GM12878 (cell line): ENCODE measurements around the gene OR2S2. TPM values are rescaled to one million over a fixed set of nuclear protein-coding genes. Genes with fewer than 3 reads are reported as not detected.

ENCODE experiments used
- ATAC-seq: fragments of 200-7000 bp; cut with Tn5 transposase; 3 replicates; pipeline ENCODE4 v1.9.1; 2020; ENCODE audit warnings: mild to moderate bottlenecking, moderate library complexity
- BruUV-seq: library from RNA; stranded (reverse); fragments of 400-500 nt; replicated peaks from 2 replicates; lab custom pipeline; 2021; lab: Mats Ljungman, UMichigan
- CTCF ChIA-PET: fragments of 300-600 bp; sonication (Branson Sonifier 250); formaldehyde crosslinking; extraction: SDS; loops from one replicate; lab custom pipeline; 2021; ENCODE audit warnings: inconsistent platforms; lab: Yijun Ruan, JAX
- POLR2A ChIA-PET: fragments of 350-600 bp; formaldehyde crosslinking; extraction: SDS; loops from one replicate; lab custom pipeline; 2021; ENCODE audit warnings: inconsistent platforms; lab: Charles Lee
- RAD21 ChIA-PET: fragments of 300-600 bp; sonication (Branson Sonifier 250); formaldehyde crosslinking; loops from one replicate; lab custom pipeline; 2023; ENCODE audit warnings: antibody characterized with exemption; ENCODE audit not compliant: unreplicated experiment; lab: Charles Lee
- SMC1A ChIA-PET: fragments of 300-600 bp; sonication (Branson Sonifier 250); formaldehyde crosslinking; loops from one replicate; lab custom pipeline; 2023; ENCODE audit not compliant: unreplicated experiment, uncharacterized antibody; lab: Charles Lee
- DNase-seq: peaks from one replicate; pipeline ENCODE4 v3.0.0-alpha.2; 2011; ENCODE audit warnings: low read depth, low spot score
- FAIRE-seq: peaks from 3 replicates; lab custom pipeline; 2011; peaks lifted over from hg19 to GRCh38; lab: Jason Lieb, UNC
- H2AFZ ChIP-seq: 2 replicates; pipeline ENCODE4 v1.6.0; 2011; ENCODE audit warnings: low read depth, low read length, control low read depth; ENCODE audit not compliant: control insufficient read depth
- H3K27ac ChIP-seq: 2 replicates; pipeline ENCODE4 v1.5.1; 2011; ENCODE audit warnings: control low read depth; ENCODE audit not compliant: control insufficient read depth, insufficient read depth
- H3K27me3 ChIP-seq, 2 experiments: replicated peaks in 1 of 2; 2 replicates each; pipeline versions ENCODE4 v1.6.0 to v1.6.1; 2011; ENCODE audit warnings: low read length in 1 of 2; ENCODE audit not compliant: control insufficient read depth in 2 of 2, insufficient read depth in 2 of 2
- H3K36me3 ChIP-seq, 2 experiments: 2 replicates each; pipeline ENCODE4 v1.5.1; 2011; ENCODE audit warnings: low read length in 1 of 2; ENCODE audit not compliant: control insufficient read depth in 2 of 2, insufficient read depth in 2 of 2
- H3K4me1 ChIP-seq: 2 replicates; pipeline ENCODE4 v1.6.1; 2011; ENCODE audit warnings: mild to moderate bottlenecking, low read length, moderate library complexity, mixed read lengths; ENCODE audit not compliant: control insufficient read depth, insufficient read depth
- H3K4me2 ChIP-seq: 2 replicates; pipeline ENCODE4 v1.6.0; 2011; ENCODE audit warnings: control low read depth; ENCODE audit not compliant: control insufficient read depth, insufficient read depth
- H3K4me3 ChIP-seq: fragments of 200-600 bp; sonication (generic); 2 replicates; pipeline ENCODE4 v1.5.1; 2016
- H3K79me2 ChIP-seq: 2 replicates; pipeline ENCODE4 v1.6.0; 2011; ENCODE audit warnings: low read length; ENCODE audit not compliant: control insufficient read depth, insufficient read depth
- H3K9ac ChIP-seq: 2 replicates; pipeline ENCODE4 v1.8.0; 2011; ENCODE audit warnings: low read length, control low read depth, mixed read lengths; ENCODE audit not compliant: control insufficient read depth, insufficient read depth
- H3K9me3 ChIP-seq: replicated peaks from 3 replicates; pipeline ENCODE4 v1.5.1; 2011; ENCODE audit warnings: mild to moderate bottlenecking, low read length; ENCODE audit not compliant: control insufficient read depth, insufficient read depth
- H4K20me1 ChIP-seq: 2 replicates; pipeline ENCODE4 v1.6.0; 2011; ENCODE audit not compliant: control insufficient read depth, insufficient read depth
- BCL3 ChIP-seq: IDR thresholded peaks from 2 replicates; pipeline ENCODE4 v1.6.1; 2011; ENCODE audit warnings: borderline replicate concordance, low read depth, mild to moderate bottlenecking, moderate library complexity, low read length; ENCODE audit not compliant: insufficient read depth, poor library complexity, severe bottlenecking
- E2F4 ChIP-seq: IDR thresholded peaks from 2 replicates; pipeline ENCODE4 v1.6.1; 2012; ENCODE audit warnings: low read depth, low read length, improper control_type of control experiment
- ETV6 ChIP-seq, 2 experiments: fragments of 450-650 bp in 1 of 2; IDR thresholded peaks in 1 of 2; conservative IDR thresholded peaks in 1 of 2; 2 replicates each; pipeline ENCODE4 v1.6.1; 2014; ENCODE audit warnings: antibody characterized with exemption in 1 of 2, borderline replicate concordance in 1 of 2, low read depth in 1 of 2, mild to moderate bottlenecking in 1 of 2, moderate library complexity in 1 of 2
- GABPA ChIP-seq: IDR thresholded peaks from 2 replicates; pipeline ENCODE4 v1.6.1; 2014; ENCODE audit warnings: antibody characterized with exemption, low read depth, mild to moderate bottlenecking, inconsistent platforms
- HDAC2 ChIP-seq: fragments of 200-600 bp; sonication (generic); IDR thresholded peaks from 2 replicates; pipeline ENCODE4 v1.6.1; 2017
- HDAC6 ChIP-seq: fragments of 200-600 bp; sonication (generic); IDR thresholded peaks from one replicate; pipeline ENCODE4 v1.8.0; 2017; ENCODE audit warnings: antibody characterized with exemption; ENCODE audit not compliant: unreplicated experiment
- IKZF2 ChIP-seq, 2 experiments: fragments of 450-650 bp; IDR thresholded peaks; 2 replicates each; pipeline ENCODE4 v1.6.1; 2017; ENCODE audit warnings: mild to moderate bottlenecking in 2 of 2, moderate library complexity in 2 of 2
- KAT2A ChIP-seq: conservative IDR thresholded peaks from 2 replicates; pipeline ENCODE4 v1.6.1; 2011; ENCODE audit warnings: low read depth, low read length; ENCODE audit not compliant: control insufficient read depth
- LARP7 ChIP-seq: fragments of 450-650 bp; IDR thresholded peaks from 2 replicates; pipeline ENCODE4 v1.6.1; 2017; ENCODE audit warnings: mild to moderate bottlenecking
- MTA3 ChIP-seq: IDR thresholded peaks from 2 replicates; pipeline ENCODE4 v1.6.1; 2012; ENCODE audit warnings: low read length, inconsistent platforms, borderline replicate concordance
- NFYB ChIP-seq: IDR thresholded peaks from 2 replicates; pipeline ENCODE4 v1.6.1; 2011; ENCODE audit warnings: low read depth, mild to moderate bottlenecking, low read length, improper control_type of control experiment, moderate library complexity; ENCODE audit not compliant: insufficient read depth
- POLR2A ChIP-seq: IDR thresholded peaks from 2 replicates; pipeline ENCODE4 v1.6.1; 2011; ENCODE audit warnings: low read depth, mild to moderate bottlenecking, low read length
- POLR2AphosphoS2 ChIP-seq: IDR thresholded peaks from 2 replicates; pipeline ENCODE4 v1.6.1; 2011; ENCODE audit warnings: low read depth, mild to moderate bottlenecking, low read length, improper control_type of control experiment, moderate library complexity
- RELA ChIP-seq: fragments of 450-650 bp; IDR thresholded peaks from 2 replicates; pipeline ENCODE4 v1.8.0; 2014; ENCODE audit warnings: borderline replicate concordance; ENCODE audit not compliant: partially characterized antibody
- SIN3A ChIP-seq: IDR thresholded peaks from 2 replicates; pipeline ENCODE4 v1.6.1; 2012; ENCODE audit warnings: low read depth, low read length, improper control_type of control experiment
- SPI1 ChIP-seq: IDR thresholded peaks from 2 replicates; pipeline ENCODE4 v1.6.1; 2011; ENCODE audit warnings: low read depth, mild to moderate bottlenecking, low read length, moderate library complexity, borderline replicate concordance; ENCODE audit not compliant: insufficient read depth
- TCF7 ChIP-seq: IDR thresholded peaks from 2 replicates; pipeline ENCODE4 v1.6.1; 2014; ENCODE audit warnings: antibody characterized with exemption, borderline replicate concordance
- ZBED1 ChIP-seq: IDR thresholded peaks from 2 replicates; pipeline ENCODE4 v1.6.1; 2016; ENCODE audit warnings: borderline replicate concordance
- ZNF384 ChIP-seq: IDR thresholded peaks from 2 replicates; pipeline ENCODE4 v1.6.1; 2012; ENCODE audit warnings: low read depth, mild to moderate bottlenecking, low read length, improper control_type of control experiment, borderline replicate concordance
- WGBS: methylation state at CpG from one replicate; pipeline ENCODE4 v1.1.6; 2016; ENCODE audit warnings: low lambda C conversion rate; ENCODE audit not compliant: insufficient replicate concordance, insufficient coverage; ENCODE audit errors: missing lambda C conversion rate; 5-methylcytosine and 5-hydroxymethylcytosine counted together
- in situ Hi-C: fragments of 300-500 bp; cut with MboI; formaldehyde crosslinking; loops from 9 replicates; pipeline ENCODE4 v1.14.3; 2018; ENCODE audit warnings: mixed read lengths
- intact Hi-C: fragments of 100-400 bp; cut with micrococcal nuclease; formaldehyde crosslinking; loops from one replicate; pipeline ENCODE4 v1.14.2; 2022; ENCODE audit not compliant: unreplicated experiment
- polyA plus RNA-seq, 11 experiments: library from polyadenylated mRNA; depleted of rRNA in 4 of 11; unstranded in 6 of 11; stranded (reverse) in 5 of 11; fragments of >200 nt; fragmentation: Nextera tagmentation in 4 of 11; fragmentation: Illumina TruSeq in 1 of 11; extraction: Ambion mirVana in 4 of 11; extraction: Trizol in 1 of 11; gene quantifications; 1 replicate in 1 of 11; 2 replicates in 10 of 11; pipeline versions ENCODE4 v1.2.1 to v1.2.3, GENCODE V29; 2011 to 2016; ENCODE audit warnings: inconsistent platforms in 2 of 11, missing spikeins in 2 of 11, low read depth in 1 of 11
- total RNA-seq, 4 experiments: library from RNA; depleted of rRNA in 3 of 4; stranded (reverse); fragments of >200 nt in 3 of 4; fragmentation: Illumina TruSeq in 1 of 4; extraction: Trizol in 1 of 4; gene quantifications; 2 replicates each; pipeline versions ENCODE4 v1.2.1 to v1.2.3, GENCODE V29; 2013 to 2021

The OR2S2 gene
- total and polyA plus RNA-seq, 10 of the 15 experiments (the other 5 are each of a cell fraction or from before 2014, with no cell fraction given) = not detected

- DNase-seq = no peak
- H3K79me2 ChIP-seq = no peaks in the 10 kb centered on the region
- TF ChIP-seq POLR2A (no peak), MTA3 (no peak), LARP7 (no peak), TCF7 (no peak), ZNF384 (no peak), KAT2A (no peak), IKZF2 (IDR thresholded peaks at IDR 0.05) (no peak), ETV6 (conservative IDR thresholded peaks at IDR 0.05 in 1 of 2, IDR thresholded peaks at IDR 0.05 in 1 of 2; ENCODE audit: borderline replicate concordance in 1 of 2, low read depth in 1 of 2) (no peak), POLR2AphosphoS2 (no peak), BCL3 (no peak), NFYB (no peak), SIN3A (no peak), HDAC2 (no peak), RELA (no peak), E2F4 (no peak), ZBED1 (no peak), GABPA (no peak), SPI1 (no peak), HDAC6 (no peak)
- BruUV-seq = no TSS peak
- H3K36me3 ChIP-seq = no peaks in the 10 kb centered on the region
- in situ Hi-C loops = no loop called here
- H3K27ac ChIP-seq = no peak overlapping the region
- intact Hi-C loops = no loop called here
- no peak overlapping the region for H3K4me2 ChIP-seq
- H3K9ac ChIP-seq = no peak overlapping the region
- H3K4me3 ChIP-seq = no peak overlapping the region
- WGBS = 25% methylated on average over 6 of the region's 6 CpGs
- no peaks in the 10 kb centered on the region for H3K4me1 ChIP-seq
- H4K20me1 ChIP-seq = no peaks in the 10 kb centered on the region
- no peak overlapping the region for H2AFZ ChIP-seq
- ATAC-seq = no peak
- H3K9me3 ChIP-seq = no peaks in the 10 kb centered on the region
- ChIA-PET RAD21 (interaction anchor here (0.6 to 1.8 kb wide), 2 partner anchors 70 to 1278 kb away, joined by 3 to 5 read pairs; no protein-coding TSS in a partner anchor), SMC1A (interaction anchor here (0.8 to 1.9 kb wide), 4 partner anchors 10 to 71 kb away, joined by 3 to 6 read pairs (median 3); no protein-coding TSS in a partner anchor), POLR2A (no interaction called here), CTCF (interaction anchor here (0.7 to 2.2 kb wide), 6 partner anchors 12 to 163 kb away, joined by 3 to 16 read pairs (median 6); no protein-coding TSS in a partner anchor)
- no peak for FAIRE-seq
- H3K27me3 ChIP-seq = no peaks in the 10 kb centered on the region; a peak in 1 of 4 replicates
Measured at GRCh38 chr9:35952526-35953191, 5.3 kb downstream of the OR2S2 start.
